GM10266 (cell line): ENCODE measurements around the gene SAA4.
"Not testable (repeated sequence)": the region's sequence is repeated elsewhere in the genome, so short reads cannot be mapped to it uniquely, and the experiment has no call there.

Experiments
- DNase-seq: peaks from one replicate; pipeline ENCODE4 v3.0.0; 2012; ENCODE audit errors: extremely low spot score
- TF ChIP-seq, protein P1 (sequence below): IDR thresholded peaks from 2 replicates; pipeline ENCODE4 v1.5.1; 2012; ENCODE audit warnings: mild to moderate bottlenecking, low read depth; ENCODE audit not compliant: control insufficient read depth, insufficient read depth; ENCODE audit errors: missing control alignments

Gene SAA4

DNA sequence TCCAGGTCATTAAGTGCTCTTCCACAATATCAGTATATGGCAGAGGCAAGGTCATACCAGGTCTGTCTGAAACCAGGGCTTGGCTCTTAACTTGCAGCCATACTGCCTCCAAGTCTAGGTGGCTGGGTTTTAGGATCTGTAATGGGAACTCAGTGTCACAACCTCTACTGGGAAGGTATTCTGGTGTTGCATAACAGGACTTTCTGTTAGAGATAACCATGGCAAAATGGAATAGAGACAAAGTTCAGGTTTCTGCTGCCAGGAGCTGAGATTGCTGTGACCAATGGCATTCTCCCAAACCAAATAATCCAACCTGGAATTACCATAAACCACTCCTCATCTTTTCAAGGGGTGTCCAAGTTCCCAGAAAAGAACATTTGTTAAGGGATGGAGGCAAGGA lies 22.7 kb upstream of the SAA4 start:
- no peak for DNase-seq
- TF ChIP-seq, protein P1, sequence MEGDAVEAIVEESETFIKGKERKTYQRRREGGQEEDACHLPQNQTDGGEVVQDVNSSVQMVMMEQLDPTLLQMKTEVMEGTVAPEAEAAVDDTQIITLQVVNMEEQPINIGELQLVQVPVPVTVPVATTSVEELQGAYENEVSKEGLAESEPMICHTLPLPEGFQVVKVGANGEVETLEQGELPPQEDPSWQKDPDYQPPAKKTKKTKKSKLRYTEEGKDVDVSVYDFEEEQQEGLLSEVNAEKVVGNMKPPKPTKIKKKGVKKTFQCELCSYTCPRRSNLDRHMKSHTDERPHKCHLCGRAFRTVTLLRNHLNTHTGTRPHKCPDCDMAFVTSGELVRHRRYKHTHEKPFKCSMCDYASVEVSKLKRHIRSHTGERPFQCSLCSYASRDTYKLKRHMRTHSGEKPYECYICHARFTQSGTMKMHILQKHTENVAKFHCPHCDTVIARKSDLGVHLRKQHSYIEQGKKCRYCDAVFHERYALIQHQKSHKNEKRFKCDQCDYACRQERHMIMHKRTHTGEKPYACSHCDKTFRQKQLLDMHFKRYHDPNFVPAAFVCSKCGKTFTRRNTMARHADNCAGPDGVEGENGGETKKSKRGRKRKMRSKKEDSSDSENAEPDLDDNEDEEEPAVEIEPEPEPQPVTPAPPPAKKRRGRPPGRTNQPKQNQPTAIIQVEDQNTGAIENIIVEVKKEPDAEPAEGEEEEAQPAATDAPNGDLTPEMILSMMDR: no peak

DNA sequence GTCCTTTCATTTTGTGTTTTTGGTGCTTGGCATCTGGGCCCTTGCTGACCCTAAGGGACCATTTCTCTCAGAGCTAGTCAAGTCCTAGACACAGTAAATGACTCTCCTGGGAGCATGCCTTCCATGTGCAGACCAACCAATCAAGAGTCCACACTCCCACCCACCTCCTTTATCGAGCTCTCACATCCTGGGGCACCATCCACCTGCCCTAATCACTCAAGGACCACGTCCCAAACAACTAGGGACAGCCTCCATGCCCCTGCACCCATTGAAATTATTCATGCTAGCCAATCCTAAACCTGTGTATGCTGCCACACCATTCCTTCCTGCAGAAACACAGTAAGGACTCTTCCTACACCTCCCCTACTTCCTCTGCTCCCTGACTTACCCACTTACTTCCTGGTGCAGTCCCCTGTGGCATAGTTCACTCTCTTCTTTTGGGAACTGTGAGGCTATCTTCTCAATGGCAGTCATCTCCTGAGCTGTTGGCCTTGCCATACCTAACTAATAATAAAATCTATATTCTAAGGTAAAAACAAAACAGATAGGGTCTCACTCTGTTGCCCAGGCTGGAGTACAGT lies 18.3 kb upstream of the SAA4 start:
- no peak for DNase-seq
- TF ChIP-seq, protein P1: no peak

DNA sequence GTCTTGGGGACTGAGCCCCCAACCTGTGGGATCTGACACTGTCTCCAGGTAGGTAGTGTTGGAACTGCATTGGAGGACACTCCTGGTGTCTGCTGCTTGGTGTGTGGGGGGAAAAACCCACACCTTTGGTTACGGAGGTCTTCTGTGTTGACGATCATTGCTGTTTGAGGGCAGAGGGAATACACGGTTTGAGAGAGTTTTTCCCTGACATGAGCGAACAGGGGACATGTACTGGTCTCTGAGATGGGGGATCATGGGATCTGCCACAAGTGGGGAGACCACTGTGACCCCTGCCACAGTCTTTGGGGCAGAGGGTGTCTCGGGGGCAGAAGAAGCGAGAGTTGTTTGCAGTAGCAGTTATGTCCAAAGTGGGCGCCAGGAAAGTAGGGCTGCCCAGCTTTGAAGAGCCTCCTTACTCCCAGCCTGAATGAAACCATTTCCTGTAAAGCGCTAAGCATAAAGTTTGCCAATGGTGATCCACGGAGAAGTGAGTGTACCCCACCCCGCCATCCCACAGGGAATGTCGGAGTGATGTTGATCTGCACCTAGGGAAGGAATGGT lies 17.3 kb upstream of the SAA4 start:
- peak; percentile 2 for DNase-seq
- TF ChIP-seq, protein P1: no peak

DNA sequence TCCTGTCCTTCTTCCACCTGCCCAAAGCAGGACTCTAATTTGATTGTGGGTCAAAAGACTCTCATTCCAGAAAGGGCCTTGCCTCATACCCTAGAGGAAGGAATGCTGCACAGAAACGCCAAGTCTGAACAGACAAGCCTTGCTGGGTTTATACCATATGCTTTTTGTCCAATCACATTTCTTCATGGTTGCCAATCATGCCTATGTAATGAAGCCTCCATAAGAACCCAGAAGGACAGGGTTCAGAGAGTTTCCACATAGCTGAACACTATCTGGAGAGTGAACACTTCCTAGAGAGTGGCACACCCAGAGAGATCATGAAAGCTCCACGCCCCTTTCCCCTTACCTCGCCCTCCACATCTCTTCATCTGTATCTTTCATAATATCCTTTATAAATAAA lies 16.6 kb upstream of the SAA4 start:
- TF ChIP-seq, protein P1: no peak

DNA sequence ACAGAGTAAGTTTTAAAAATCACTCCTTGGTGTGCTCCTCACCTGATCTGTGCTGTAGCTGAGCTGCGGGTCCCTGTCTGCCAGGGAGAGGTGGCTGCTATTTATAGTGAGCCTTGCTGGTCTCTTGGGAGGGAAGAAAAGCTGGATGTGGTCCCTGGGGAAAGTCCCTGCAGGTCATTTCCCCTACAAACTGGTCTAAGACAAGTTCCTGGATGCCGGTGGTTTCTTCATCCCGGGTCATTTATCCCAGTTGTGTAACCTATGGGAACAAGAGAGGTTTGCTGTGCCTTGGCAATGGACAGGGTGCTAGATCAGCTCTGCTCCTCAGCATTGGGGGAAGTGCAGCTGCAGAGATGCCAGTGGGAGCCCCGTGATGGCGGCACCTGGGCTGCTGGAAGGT lies 12.0 kb upstream of the SAA4 start, which contains the start of gene SAA2:
SAA2 (minus strand) TSS at position 108 of the 400 bp plus-strand sequence. CDS start 657 bp downstream, outside the sequence.
- no peak for DNase-seq
- TF ChIP-seq, protein P1: no peak

More for the DNA sequence above, 16.6 kb upstream of the SAA4 start:
- DNase-seq: no peak

DNA sequence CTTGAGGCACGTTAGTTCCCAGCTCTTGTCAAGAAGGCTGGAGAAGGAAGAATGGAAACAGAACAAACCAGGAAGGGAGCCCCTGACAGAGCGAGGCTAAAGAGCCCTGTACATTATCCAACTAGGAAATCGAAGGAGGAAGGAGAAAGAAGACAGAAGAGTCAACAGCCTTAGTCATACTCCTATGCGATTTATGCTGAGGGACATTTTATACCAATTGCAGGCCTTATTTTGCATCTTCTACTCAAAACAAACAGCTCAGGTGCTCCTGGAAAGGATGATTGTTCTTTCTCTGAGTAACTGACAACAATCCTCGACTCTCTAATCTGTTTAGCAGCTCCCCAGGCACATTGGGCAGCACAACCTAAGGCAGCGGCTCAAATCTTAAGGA lies 10.6 kb upstream of the SAA4 start:
- DNase-seq: not testable (repeated sequence)

DNA sequence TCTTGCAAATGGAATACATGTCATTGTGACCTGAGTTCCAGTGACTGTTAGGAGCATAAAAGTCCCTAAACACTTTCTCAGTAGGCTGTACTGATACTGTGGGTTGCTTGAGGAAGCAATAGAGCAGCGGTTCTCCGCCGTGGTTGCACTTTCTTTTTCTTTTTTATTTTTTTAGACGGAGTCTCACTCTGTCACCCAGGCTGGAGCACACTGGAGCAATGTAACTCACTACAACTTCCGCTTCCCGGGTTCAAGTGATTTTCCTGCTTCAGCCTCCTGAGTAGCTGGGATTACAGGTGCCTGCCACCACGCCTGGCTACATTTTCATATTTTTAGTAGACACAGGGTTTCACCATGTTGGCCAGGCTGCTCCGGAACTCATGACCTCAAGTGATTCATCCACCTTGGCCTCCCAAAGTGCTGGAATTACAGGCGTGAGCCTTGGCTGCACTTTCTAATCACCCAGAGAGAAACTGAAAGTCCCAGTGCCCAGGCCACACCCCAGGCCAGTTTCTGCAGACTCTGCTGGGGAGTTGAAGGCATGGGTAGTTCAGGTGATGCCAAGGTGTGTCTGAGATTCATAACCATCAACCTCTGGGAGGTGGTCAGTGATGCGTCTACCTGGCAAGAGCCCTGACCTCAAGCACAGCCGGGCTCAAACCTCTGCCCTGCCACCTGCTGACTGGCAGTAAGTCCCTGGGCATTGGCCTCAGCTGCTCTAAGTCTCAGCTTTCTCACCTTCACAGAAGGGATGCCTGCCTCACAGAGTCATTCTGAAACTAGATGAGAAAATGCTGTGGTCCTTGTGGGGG lies 10.0 kb upstream of the SAA4 start:
- DNase-seq: peak; percentile 50

DNA sequence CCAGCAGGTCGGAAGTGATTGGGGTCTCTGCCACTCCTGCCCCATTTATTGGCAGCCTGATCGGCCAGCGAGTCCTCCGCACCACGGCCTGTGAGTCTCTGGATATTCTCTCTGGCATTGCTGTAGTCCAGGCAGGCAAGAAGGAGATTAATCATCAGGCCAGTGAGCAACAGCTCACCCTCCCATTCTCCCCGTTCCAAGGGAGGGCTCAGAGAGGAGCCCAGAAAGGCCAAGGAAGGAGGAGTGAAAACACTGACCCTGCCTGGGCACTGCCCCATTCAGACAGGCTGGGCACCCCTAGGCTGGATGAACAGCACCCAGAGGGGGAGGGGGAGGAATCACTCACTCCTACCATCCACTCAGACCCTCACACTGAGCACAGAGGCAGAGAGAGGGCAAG lies 8.8 kb upstream of the SAA4 start:
- TF ChIP-seq, protein P1: no peak
- DNase-seq: no peak
